HG03280 (cell line): Measurements from ENCODE around the gene KCNMA1.
A peak's percentile ranks its signal among the peaks of the same experiment; 100 is the strongest.

Source experiments
- ATAC-seq: cut with Tn5 transposase; IDR thresholded peaks from one replicate; pipeline ENCODE4 v1.9.1; 2021; ENCODE audit warnings: mild to moderate bottlenecking, moderate library complexity; ENCODE audit not compliant: unreplicated experiment

Gene KCNMA1

DNA sequence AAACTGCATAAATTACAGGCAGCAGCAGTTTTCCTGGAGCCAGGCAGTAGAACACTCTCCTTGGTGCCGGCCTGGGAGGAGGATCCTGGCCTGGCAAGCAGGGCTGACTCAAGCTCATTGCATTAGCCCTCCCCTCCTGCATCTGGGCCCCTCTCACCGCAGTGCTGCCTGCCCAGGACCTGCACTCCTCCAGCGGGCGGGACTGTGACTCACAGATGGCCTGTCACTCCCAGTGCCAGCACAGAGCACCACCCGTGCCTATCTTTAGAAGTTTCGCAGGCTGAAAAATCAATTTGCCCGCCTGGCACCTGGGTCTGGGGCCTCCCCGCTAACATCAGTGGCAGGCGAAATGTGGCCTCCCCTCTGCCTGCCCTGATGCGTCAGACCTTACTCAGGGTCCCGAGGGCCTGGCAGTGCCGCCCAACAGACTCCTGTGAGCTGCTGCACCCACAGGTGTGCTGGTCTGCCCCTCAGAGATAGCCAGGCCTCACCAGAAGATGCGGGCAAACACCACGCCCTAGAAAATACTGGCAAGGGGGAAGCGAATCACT lies 123.8 kb downstream of the KCNMA1 start:
- ATAC-seq: no peak

GRCh38 chr10:77513220-77513619 lies 124.4 kb downstream of the KCNMA1 start:
- no peak for ATAC-seq

- ATAC-seq: no peak
Measured at GRCh38 chr10:77512219-77512578, 125.4 kb downstream of the KCNMA1 start.

DNA sequence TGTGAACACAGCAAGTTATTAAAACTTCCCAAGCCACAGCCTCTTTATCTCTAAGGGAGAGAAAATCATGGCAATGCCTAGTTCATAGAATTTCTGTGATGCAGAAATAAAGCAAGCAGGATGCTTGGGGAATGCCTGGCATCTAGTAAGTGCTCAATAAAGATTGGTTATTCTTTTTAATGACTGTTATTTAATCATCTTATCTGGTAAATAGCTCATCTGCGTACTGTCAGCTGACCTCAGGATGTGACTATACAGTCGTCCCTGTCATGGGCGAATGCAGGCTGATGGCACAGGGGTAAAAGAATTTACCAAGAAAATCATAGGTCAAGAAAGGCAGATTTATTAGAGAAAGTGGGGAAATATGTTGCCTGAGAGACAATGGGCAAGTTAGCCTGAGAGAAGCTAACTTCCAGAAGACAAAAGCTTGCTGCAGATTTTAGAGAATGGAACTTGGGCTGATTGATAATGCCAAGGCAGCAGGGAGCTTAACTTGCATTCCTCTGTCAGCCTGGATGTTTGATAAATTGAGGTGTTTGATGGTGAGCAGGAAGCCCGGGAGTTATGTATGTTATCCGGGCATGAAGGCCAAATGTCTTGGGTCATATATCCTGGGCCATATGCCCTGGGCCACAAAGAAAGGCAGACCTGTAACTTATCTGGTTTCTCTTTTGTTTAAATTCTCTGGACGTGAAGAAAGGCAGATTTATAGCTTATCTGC lies 126.0 kb downstream of the KCNMA1 start:
- no peak for ATAC-seq

GRCh38 chr10:77510695-77511094 lies 126.9 kb downstream of the KCNMA1 start:
- no peak for ATAC-seq

DNA sequence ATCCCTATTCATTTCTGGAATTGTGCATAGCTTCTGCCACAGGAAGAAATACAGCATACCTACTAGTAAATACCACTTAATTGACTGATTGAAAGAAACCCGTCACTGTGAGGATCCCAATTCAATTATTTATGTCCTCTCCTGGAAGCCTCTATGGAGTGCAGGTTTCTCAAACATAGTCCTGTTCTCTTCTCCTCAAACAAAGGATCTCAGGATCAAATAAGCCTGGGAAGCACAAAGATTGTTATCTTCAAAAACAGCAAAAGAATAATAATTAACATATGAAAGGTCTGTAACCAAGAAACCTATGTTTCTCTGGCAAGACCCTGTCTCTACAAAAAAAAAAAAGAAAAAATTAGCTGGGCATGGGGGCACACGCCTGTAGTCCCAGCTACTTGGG lies 127.3 kb downstream of the KCNMA1 start:
- no peak for ATAC-seq

- ATAC-seq: no peak
Measured at GRCh38 chr10:77509391-77509790, 128.2 kb downstream of the KCNMA1 start.

GRCh38 chr10:77507291-77507880 lies 130.2 kb downstream of the KCNMA1 start:
- no peak for ATAC-seq

DNA sequence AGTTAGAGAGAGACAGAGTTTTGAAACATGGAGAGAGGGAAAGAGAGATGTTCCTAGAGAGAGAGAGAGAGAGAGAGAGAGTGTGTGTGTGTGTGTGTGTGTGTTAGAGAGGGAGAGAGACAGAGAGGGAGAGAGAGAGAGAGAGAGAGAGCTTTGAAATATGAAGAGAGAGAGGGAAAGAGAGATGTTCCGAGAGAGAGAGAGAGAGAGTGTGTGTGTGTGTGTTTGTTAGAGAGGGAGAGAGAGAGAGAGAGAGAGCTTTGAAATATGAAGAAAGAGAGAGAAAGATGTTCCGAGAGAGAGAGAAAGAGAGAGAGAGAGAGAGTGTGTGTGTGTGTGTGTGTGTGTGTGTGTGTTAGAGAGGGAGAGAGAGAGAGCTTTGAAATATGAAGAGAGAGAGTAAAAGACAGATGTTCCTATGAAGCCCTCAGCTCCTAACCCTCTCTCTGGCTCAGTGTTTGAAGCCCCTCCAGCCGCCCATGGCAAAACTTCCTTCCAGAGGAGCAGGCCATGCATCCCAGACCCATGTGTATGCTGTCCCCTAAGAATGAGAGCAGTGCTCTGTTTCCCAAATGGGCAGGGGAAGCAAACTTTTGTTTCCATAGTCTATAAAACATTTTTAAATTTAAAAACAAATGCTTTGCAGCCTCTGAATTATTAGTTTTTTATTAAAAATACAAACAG lies 130.9 kb downstream of the KCNMA1 start:
- ATAC-seq: no peak

GRCh38 chr10:77505431-77506334 lies 131.9 kb downstream of the KCNMA1 start:
- ATAC-seq: no peak

DNA sequence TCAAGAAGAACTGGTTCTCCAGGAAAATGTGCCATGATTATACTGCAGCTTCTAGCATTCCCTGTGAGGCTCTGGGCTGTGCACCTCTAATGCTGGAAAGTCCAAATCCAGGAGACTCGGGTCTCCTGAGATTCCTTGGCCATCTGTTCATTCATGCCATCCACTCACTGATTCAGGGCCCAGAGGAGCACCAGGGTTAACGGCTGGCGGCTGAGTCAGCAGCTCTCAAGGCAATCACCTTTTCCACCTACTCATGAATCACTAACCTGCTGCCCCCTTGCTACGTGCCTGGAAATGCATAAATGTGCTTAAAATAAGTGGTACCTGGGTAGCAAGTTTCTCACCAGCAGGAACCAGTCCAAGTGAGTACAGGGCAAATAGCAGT lies 132.7 kb downstream of the KCNMA1 start:
- no peak for ATAC-seq

DNA sequence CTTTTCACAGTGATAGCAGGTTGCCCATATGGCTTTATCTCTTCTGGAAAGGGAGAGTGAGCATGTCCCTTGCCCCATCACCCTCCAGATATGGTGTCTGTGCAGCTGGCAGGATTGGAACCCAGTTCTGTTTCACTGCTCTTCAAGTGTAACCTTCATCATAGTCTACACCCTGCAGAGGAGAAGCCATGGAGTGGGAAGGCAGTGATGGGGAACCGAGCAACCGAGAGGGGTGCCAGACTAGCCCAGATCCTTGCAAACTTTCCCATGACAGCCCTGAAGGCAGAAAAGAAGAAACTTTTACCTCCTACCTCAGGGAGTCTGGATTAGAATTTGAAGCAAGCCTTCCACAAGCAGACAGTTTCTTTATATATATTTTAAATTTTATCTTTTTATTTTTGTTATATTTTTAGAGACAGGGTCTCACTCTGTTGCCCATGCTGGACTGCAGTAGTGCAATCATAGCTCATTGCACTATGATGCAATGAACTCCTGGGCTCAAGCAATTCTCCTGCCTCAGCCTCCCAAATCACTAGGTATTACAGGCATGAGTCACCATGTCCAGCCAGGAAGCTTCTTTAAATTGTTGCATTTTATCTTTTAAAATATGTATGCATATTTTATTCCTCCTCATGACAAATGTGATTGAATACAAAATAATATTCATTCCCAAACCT lies 133.3 kb downstream of the KCNMA1 start:
- ATAC-seq: no peak

DNA sequence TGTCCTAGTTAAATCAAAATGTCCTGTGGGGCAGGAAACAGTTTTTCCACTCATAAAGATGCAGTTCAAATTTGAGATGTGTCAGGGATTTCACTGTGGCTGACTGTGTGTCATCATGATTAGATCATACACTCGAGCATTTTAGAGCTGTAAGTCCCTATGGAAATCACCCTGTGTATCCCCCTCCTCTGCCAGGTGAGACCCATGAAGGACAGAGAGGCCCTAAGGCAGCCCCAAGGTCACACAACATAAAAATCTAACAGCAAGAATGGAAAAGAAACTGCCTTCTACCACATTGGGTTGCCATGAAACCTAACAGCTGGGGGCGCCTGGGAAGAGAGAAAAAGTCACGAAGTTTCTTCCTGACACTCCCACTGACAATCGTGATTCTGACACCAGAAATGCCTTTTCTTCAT lies 135.8 kb downstream of the KCNMA1 start:
- ATAC-seq: no peak

DNA sequence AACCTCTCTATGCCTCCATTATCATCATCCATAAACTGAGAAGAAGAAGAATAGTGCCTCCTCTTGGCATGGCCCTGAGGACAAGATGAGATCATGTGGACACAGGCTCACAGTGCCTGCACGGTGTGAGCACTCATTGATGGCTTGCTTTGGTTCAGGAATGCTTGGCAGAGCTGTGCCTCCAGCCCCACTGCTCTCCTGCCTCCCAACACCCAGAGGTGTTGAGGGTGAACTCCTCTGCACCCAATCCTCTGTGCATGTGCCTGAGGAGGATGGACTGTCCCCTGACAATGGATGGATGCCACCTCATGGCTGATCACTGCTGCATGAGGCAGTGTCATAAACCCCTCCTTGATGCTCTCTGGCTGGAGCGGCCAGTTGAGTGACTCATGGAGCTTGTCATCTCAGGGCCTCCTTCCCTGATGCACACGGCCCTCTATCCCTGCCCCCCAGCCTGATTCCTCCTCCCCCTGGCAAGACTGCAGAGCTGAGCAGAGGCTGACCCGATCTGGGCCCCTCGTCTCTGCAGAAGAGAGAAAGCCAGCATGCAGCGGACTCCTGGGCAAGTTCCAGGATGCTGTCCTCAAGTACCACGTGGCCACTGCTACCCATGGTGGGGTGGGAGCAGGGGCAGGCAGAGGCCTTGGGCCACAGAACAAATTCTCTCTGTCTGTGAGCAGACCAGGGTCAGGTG lies 136.3 kb downstream of the KCNMA1 start:
- ATAC-seq: peak; percentile 8

GRCh38 chr10:77500754-77501151 lies 136.9 kb downstream of the KCNMA1 start:
- peak; percentile 81 for ATAC-seq

DNA sequence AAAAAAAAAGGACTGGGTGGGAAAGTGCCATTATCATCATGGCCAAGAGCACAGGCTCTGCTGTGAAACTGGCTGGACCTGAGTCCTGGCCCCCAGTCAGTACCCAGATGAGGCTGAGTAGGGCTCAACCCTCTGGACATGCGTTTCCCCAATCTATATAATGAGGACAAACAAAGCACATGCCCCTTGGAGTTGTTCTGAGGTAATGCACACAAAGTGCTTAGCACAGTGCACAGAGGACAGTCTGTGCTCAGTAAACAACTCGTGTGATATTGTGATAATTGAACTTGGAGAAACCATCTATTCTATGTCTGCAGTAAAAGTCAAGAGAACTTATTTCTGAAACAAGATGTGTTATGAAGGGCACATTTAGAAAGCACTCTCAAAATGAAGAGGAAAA lies 138.8 kb downstream of the KCNMA1 start:
- ATAC-seq: no peak

DNA sequence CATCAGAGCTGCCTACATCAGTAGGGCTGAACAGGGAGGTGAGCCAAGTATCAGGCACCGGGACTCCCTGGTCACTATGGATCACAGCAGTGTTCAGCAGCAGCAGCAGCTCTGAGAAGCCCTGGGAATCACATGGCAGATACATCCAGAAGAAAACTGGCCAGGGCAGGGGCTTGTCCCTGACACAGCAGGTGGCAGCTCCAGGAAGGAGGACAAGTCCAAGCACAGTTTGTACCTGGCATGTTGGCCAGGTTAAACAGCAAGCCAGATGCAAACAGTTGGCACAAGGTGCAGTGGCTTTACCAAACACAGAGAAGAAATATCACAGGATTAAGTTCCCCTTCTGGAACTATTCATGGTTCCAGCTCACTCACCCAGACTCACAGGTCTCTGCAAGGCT lies 139.4 kb downstream of the KCNMA1 start:
- no peak for ATAC-seq

DNA sequence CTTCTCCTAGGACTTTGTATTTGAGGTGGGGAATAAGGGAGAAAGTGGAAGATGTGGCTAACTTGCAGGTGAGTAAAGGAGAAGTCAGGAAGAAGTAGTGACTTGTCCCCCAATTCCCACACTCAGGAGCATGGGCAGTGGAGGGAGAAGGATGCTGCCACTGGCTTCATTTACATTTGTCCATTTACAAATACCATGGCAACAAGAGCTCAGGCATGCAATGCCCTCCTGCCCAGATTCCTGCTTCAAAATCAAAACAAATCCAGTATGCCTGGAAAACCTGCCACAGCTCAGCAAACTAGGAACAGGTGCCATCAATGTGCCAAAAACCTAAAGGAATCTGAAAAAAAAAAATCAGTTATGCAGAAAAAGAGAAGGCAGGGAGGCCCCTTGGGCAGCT lies 139.9 kb downstream of the KCNMA1 start:
- ATAC-seq: no peak

GRCh38 chr10:77496941-77497420 lies 140.6 kb downstream of the KCNMA1 start:
- ATAC-seq: no peak
